Measurements from ENCODE around the gene PPM1H.

PPM1H gene

DNA sequence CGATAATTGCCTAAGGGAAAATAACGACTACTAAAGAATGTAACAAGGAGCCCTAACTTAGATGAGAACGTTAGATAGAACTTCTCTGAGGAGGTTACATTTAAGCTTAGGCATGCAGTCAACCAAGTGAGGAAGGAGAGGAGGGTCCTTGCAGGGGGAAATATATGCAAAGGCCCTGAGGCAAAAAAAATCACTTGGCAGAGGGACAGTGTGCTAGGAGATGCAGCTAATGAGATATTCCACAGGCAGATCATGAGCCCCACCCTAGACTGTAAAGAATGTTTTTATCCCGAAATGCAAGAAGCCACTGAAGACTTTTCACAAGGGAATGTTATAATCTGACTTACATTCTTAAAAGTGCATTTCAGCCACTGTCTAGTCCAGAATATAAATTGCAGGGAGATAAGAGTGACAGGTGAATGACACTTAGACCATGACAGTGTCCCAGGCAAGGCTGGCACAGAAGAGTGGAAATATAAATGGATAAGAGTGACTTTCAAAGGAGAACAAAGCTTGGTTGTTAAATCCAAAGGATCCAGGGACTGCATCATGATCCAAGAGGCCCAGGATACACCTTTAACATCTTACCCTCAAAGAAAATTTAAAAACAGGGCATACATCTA lies 61.0 kb downstream of the PPM1H start:
- Histone ChIP-seq H3K27ac (ENCODE audit: low read length) (no peak overlapping the region), H3K27me3 (ENCODE audit: low read depth, low read length) (peaks cover 4% of the 10 kb centered on the region; the same call in 1 of the 2 replicates), H3K9ac (ENCODE audit: low read length) (no peak overlapping the region), H3K4me3 (ENCODE audit: low read length) (no peak overlapping the region), H2AFZ (ENCODE audit: low read depth, low read length) (no peak overlapping the region), H3K9me3 (ENCODE audit: insufficient read depth, low read length) (no peaks in the 10 kb centered on the region), H4K20me1 (ENCODE audit: insufficient read depth, low read length) (no peaks in the 10 kb centered on the region), H3K79me2 (ENCODE audit: low read length) (no peaks in the 10 kb centered on the region), H3K4me1 (ENCODE audit: low read length) (peaks cover 4% of the 10 kb centered on the region), H3K36me3 (replicated peaks; ENCODE audit: low read depth, low read length) (no peaks in the 10 kb centered on the region), H3K4me2 (ENCODE audit: low read length) (no peak overlapping the region)
- TF ChIP-seq, protein P1, sequence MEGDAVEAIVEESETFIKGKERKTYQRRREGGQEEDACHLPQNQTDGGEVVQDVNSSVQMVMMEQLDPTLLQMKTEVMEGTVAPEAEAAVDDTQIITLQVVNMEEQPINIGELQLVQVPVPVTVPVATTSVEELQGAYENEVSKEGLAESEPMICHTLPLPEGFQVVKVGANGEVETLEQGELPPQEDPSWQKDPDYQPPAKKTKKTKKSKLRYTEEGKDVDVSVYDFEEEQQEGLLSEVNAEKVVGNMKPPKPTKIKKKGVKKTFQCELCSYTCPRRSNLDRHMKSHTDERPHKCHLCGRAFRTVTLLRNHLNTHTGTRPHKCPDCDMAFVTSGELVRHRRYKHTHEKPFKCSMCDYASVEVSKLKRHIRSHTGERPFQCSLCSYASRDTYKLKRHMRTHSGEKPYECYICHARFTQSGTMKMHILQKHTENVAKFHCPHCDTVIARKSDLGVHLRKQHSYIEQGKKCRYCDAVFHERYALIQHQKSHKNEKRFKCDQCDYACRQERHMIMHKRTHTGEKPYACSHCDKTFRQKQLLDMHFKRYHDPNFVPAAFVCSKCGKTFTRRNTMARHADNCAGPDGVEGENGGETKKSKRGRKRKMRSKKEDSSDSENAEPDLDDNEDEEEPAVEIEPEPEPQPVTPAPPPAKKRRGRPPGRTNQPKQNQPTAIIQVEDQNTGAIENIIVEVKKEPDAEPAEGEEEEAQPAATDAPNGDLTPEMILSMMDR (IDR thresholded peaks at IDR 0.05; ENCODE audit: low read depth, low read length): no peak
- TF ChIP-seq EZH2phosphoT487 (IDR thresholded peaks at IDR 0.05; ENCODE audit: low read depth): no peak

DNA sequence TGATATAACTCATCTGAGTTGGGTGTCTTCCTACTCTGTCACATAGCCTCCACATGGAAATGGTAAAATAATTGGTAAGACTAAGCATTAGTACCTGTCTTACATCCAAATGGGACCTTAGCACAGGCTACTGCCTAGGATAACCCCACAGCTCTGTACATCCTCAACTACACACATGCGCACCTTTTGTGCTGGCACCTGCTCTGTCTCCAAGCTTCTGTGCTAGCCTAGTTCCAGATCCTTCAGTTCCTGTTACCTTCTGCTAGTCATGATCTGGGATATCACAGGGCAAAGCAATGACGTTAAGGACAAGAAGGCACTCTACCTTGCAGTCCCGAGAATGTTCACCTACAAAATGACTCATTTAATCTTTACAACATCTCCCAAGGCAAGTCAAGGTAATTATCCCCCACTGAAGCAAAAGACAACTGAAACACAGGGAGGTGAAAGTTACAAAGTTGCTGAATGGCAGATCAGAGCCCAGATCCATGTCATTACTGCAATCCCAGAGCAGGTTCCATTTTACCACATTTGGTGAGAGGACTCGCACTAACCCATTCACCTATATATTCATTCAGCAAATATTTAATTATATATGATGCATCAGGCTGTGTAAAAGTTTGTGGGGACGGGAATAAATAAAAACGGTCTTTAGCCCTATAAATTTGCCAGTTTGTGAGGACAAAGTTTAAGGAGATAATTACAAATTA lies 61.7 kb downstream of the PPM1H start:
- H3K4me2 ChIP-seq (ENCODE audit: low read length): no peak overlapping the region
- no peak overlapping the region for H2AFZ ChIP-seq (ENCODE audit: low read depth, low read length)
- no peak overlapping the region for H3K9ac ChIP-seq (ENCODE audit: low read length)
- H3K27me3 ChIP-seq (ENCODE audit: low read depth, low read length): peaks cover 4% of the 10 kb centered on the region; the same call in 1 of the 2 replicates
- TF ChIP-seq EZH2phosphoT487 (IDR thresholded peaks at IDR 0.05; ENCODE audit: low read depth): no peak
- H3K4me3 ChIP-seq (ENCODE audit: low read length): no peak overlapping the region
- no peaks in the 10 kb centered on the region for H3K9me3 ChIP-seq (ENCODE audit: insufficient read depth, low read length)
- peaks cover 3% of the 10 kb centered on the region for H3K4me1 ChIP-seq (ENCODE audit: low read length)
- H3K27ac ChIP-seq (ENCODE audit: low read length): no peak overlapping the region
- H3K79me2 ChIP-seq (ENCODE audit: low read length): no peaks in the 10 kb centered on the region
- no peaks in the 10 kb centered on the region for H4K20me1 ChIP-seq (ENCODE audit: insufficient read depth, low read length)
- H3K36me3 ChIP-seq (replicated peaks; ENCODE audit: low read depth, low read length): no peaks in the 10 kb centered on the region

DNA sequence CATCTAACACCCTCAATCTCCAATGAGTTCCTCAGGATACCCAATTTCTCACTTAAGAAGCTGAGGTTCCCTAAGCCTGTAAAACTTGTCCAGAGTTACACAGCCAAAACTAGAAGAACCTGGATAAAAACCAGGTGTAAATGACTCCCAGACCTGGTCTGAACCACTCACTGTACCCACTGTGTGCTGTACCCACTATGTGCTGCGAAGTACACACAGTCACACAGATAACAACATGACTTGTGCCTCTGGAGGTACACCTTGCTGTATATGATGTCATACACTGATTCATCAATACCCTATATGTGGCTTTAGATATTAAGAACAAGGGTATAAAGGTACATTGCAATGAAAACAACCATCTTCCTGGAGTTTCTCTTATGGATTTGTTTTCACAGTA lies 66.1 kb downstream of the PPM1H start:
- no peaks in the 10 kb centered on the region for H3K4me1 ChIP-seq (ENCODE audit: low read length)
- H3K9ac ChIP-seq (ENCODE audit: low read length): no peak overlapping the region
- no peak for TF ChIP-seq EZH2phosphoT487 (IDR thresholded peaks at IDR 0.05; ENCODE audit: low read depth)
- TF ChIP-seq, protein P1 (IDR thresholded peaks at IDR 0.05; ENCODE audit: low read depth, low read length): no peak
- no peak overlapping the region for H3K4me2 ChIP-seq (ENCODE audit: low read length)
- H3K36me3 ChIP-seq (replicated peaks; ENCODE audit: low read depth, low read length): no peaks in the 10 kb centered on the region
- H3K27me3 ChIP-seq (ENCODE audit: low read depth, low read length): no peaks in the 10 kb centered on the region
- H3K9me3 ChIP-seq (ENCODE audit: insufficient read depth, low read length): no peaks in the 10 kb centered on the region
- H4K20me1 ChIP-seq (ENCODE audit: insufficient read depth, low read length): no peaks in the 10 kb centered on the region
- no peak overlapping the region for H3K27ac ChIP-seq (ENCODE audit: low read length)
- no peak overlapping the region for H2AFZ ChIP-seq (ENCODE audit: low read depth, low read length)
- no peaks in the 10 kb centered on the region for H3K79me2 ChIP-seq (ENCODE audit: low read length)
- H3K4me3 ChIP-seq (ENCODE audit: low read length): no peak overlapping the region

DNA sequence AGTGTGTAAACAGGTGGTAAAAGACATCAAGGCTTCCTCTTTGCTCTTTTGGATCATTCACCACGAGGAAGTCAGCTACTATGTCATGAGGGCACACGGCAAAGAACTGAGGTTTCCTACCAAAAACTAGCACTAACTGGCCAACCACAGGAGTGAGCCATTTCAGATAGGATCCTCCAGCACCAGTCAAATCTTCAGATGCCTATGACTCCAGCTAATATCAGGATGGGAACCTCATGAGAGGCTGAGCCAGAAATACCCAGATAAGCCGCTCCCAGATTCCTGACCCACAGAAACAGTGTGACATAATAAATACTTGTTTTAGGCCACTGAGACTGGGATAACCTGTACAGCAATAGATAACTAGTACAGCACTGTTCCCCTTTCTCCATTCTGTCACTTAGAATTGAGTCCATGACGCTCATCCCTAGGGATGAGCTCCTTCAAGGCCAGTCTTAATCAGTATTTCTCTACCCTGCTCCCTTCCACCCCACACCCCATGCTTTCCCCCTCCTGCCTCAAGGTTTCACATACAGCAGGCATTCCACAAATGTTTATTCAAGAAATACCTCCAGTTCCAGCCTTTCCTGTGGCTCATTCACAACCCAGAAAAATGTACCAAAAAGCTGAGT lies 68.4 kb downstream of the PPM1H start:
- Histone ChIP-seq H3K9ac (ENCODE audit: low read length) (no peak overlapping the region), H3K9me3 (ENCODE audit: insufficient read depth, low read length) (no peaks in the 10 kb centered on the region), H3K36me3 (replicated peaks; ENCODE audit: low read depth, low read length) (no peaks in the 10 kb centered on the region), H4K20me1 (ENCODE audit: insufficient read depth, low read length) (no peaks in the 10 kb centered on the region), H3K4me1 (ENCODE audit: low read length) (no peaks in the 10 kb centered on the region), H3K27ac (ENCODE audit: low read length) (no peak overlapping the region), H3K4me2 (ENCODE audit: low read length) (no peak overlapping the region), H3K27me3 (ENCODE audit: low read depth, low read length) (no peaks in the 10 kb centered on the region), H3K4me3 (ENCODE audit: low read length) (no peak overlapping the region), H2AFZ (ENCODE audit: low read depth, low read length) (no peak overlapping the region), H3K79me2 (ENCODE audit: low read length) (no peaks in the 10 kb centered on the region)
- TF ChIP-seq EZH2phosphoT487 (IDR thresholded peaks at IDR 0.05; ENCODE audit: low read depth): no peak
- TF ChIP-seq, protein P1 (IDR thresholded peaks at IDR 0.05; ENCODE audit: low read depth, low read length): no peak

All from OCI-LY3 (cell line).